Rectal smooth muscle tissue (tissue), 1 donor: Measurements from ENCODE around the gene CELSR3.

Experiments
- H3K27ac ChIP-seq: one replicate; pipeline ENCODE4 v1.7.0; 2013; ENCODE audit warnings: low read depth, low read length, inconsistent platforms
- H3K27me3 ChIP-seq: one replicate; pipeline ENCODE4 v1.7.0; 2013; ENCODE audit warnings: low read length; ENCODE audit not compliant: control insufficient read depth, insufficient read depth
- H3K36me3 ChIP-seq: one replicate; pipeline ENCODE4 v1.7.0; 2013; ENCODE audit warnings: low read length; ENCODE audit not compliant: control insufficient read depth, insufficient read depth
- H3K4me1 ChIP-seq: one replicate; pipeline ENCODE4 v1.7.0; 2013; ENCODE audit warnings: low read length; ENCODE audit not compliant: control insufficient read depth, insufficient read depth
- H3K4me3 ChIP-seq: one replicate; pipeline ENCODE4 v1.7.0; 2013; ENCODE audit warnings: low read length
- H3K9ac ChIP-seq: one replicate; pipeline ENCODE4 v1.7.0; 2013; ENCODE audit warnings: low read length

CELSR3 gene

GRCh38 chr3:48635222-48636021, 27.3 kb downstream of the CELSR3 start, which contains the start of gene SLC26A6:
Gene SLC26A6 (minus strand): TSS chr3:48635461. CDS start chr3:48635393, 68 bp downstream.
- no peaks in the 10 kb centered on the region for H3K27me3 ChIP-seq
- H3K9ac ChIP-seq = peak within 1 kb of the TSS; percentile 78
- peaks cover 14% of the 10 kb centered on the region for H3K36me3 ChIP-seq
- peak within 1 kb of the TSS; percentile 80 for H3K27ac ChIP-seq
- no peaks in the 10 kb centered on the region for H3K4me1 ChIP-seq
- H3K4me3 ChIP-seq = peak within 1 kb of the TSS; percentile 76

- H3K9ac ChIP-seq = peak overlapping the region; percentile 45
- H3K4me1 ChIP-seq = no peaks in the 10 kb centered on the region
- H3K36me3 ChIP-seq = peaks cover 19% of the 10 kb centered on the region
- H3K4me3 ChIP-seq = peak overlapping the region; percentile 76
- H3K27me3 ChIP-seq = no peaks in the 10 kb centered on the region
- H3K27ac ChIP-seq = peak overlapping the region; percentile 69
Measured at GRCh38 chr3:48634661-48635221, 27.9 kb downstream of the CELSR3 start.

GRCh38 chr3:48633743-48634142, 28.9 kb downstream of the CELSR3 start:
- H3K4me3 ChIP-seq = no peak overlapping the region
- no peaks in the 10 kb centered on the region for H3K27me3 ChIP-seq
- H3K36me3 ChIP-seq = peaks cover 19% of the 10 kb centered on the region
- H3K27ac ChIP-seq = no peak overlapping the region
- no peak overlapping the region for H3K9ac ChIP-seq
- H3K4me1 ChIP-seq = no peaks in the 10 kb centered on the region

GRCh38 chr3:48633256-48633655, 29.4 kb downstream of the CELSR3 start:
- H3K4me1 ChIP-seq = no peaks in the 10 kb centered on the region
- peaks cover 22% of the 10 kb centered on the region for H3K36me3 ChIP-seq
- no peak overlapping the region for H3K27ac ChIP-seq
- H3K9ac ChIP-seq = no peak overlapping the region
- H3K27me3 ChIP-seq = no peaks in the 10 kb centered on the region
- H3K4me3 ChIP-seq = no peak overlapping the region

GRCh38 chr3:48631516-48632448, 30.9 kb downstream of the CELSR3 start:
- Histone ChIP-seq H3K36me3 (peaks cover 29% of the 10 kb centered on the region), H3K4me1 (no peaks in the 10 kb centered on the region), H3K9ac (no peak overlapping the region), H3K4me3 (no peak overlapping the region), H3K27me3 (no peaks in the 10 kb centered on the region), H3K27ac (no peak overlapping the region)

GRCh38 chr3:48630833-48631232, 31.9 kb downstream of the CELSR3 start:
- Histone ChIP-seq H3K36me3 (peaks cover 29% of the 10 kb centered on the region), H3K9ac (no peak overlapping the region), H3K4me3 (no peak overlapping the region), H3K4me1 (no peaks in the 10 kb centered on the region), H3K27ac (no peak overlapping the region), H3K27me3 (no peaks in the 10 kb centered on the region)

- no peak overlapping the region for H3K4me3 ChIP-seq
- peaks cover 29% of the 10 kb centered on the region for H3K36me3 ChIP-seq
- no peaks in the 10 kb centered on the region for H3K27me3 ChIP-seq
- no peak overlapping the region for H3K27ac ChIP-seq
- no peaks in the 10 kb centered on the region for H3K4me1 ChIP-seq
- H3K9ac ChIP-seq = no peak overlapping the region
Measured at GRCh38 chr3:48630407-48630806, 32.3 kb downstream of the CELSR3 start.

GRCh38 chr3:48629894-48630293, 32.8 kb downstream of the CELSR3 start:
- H3K36me3 ChIP-seq = peaks cover 29% of the 10 kb centered on the region
- no peak overlapping the region for H3K9ac ChIP-seq
- H3K27ac ChIP-seq = no peak overlapping the region
- H3K27me3 ChIP-seq = no peaks in the 10 kb centered on the region
- H3K4me1 ChIP-seq = no peaks in the 10 kb centered on the region
- H3K4me3 ChIP-seq = no peak overlapping the region

- H3K36me3 ChIP-seq = peaks cover 29% of the 10 kb centered on the region
- H3K9ac ChIP-seq = no peak overlapping the region
- H3K4me1 ChIP-seq = no peaks in the 10 kb centered on the region
- H3K4me3 ChIP-seq = no peak overlapping the region
- no peaks in the 10 kb centered on the region for H3K27me3 ChIP-seq
- no peak overlapping the region for H3K27ac ChIP-seq
Measured at GRCh38 chr3:48628277-48629017, 34.2 kb downstream of the CELSR3 start.

- no peaks in the 10 kb centered on the region for H3K4me1 ChIP-seq
- no peaks in the 10 kb centered on the region for H3K27me3 ChIP-seq
- H3K27ac ChIP-seq = no peak overlapping the region
- no peak overlapping the region for H3K4me3 ChIP-seq
- H3K36me3 ChIP-seq = peaks cover 16% of the 10 kb centered on the region
- no peak overlapping the region for H3K9ac ChIP-seq
Measured at GRCh38 chr3:48625600-48625999, 37.1 kb downstream of the CELSR3 start.

- H3K9ac ChIP-seq = no peak overlapping the region
- no peaks in the 10 kb centered on the region for H3K27me3 ChIP-seq
- H3K27ac ChIP-seq = no peak overlapping the region
- peaks cover 11% of the 10 kb centered on the region for H3K36me3 ChIP-seq
- H3K4me1 ChIP-seq = no peaks in the 10 kb centered on the region
- no peak overlapping the region for H3K4me3 ChIP-seq
Measured at GRCh38 chr3:48624767-48625166, 37.9 kb downstream of the CELSR3 start.
